Esophagus squamous epithelium (tissue), 4 donors: ENCODE results near the gene ENTREP3.
"Not testable (repeated sequence)": the region's sequence is repeated elsewhere in the genome, so short reads cannot be mapped to it uniquely, and the experiment has no call there.

Experiments used
- CTCF ChIP-seq, 6 experiments: fragments of 450-650 bp in 4 of 6; fragments of 200-600 bp in 2 of 6; sonication (generic) in 2 of 6; IDR thresholded peaks; one replicate each; pipeline ENCODE4 v1.5.1; 2016 to 2019; ENCODE audit warnings: antibody characterized with exemption in 6 of 6, mild to moderate bottlenecking in 4 of 6, moderate library complexity in 4 of 6
- POLR2A ChIP-seq, 4 donors: fragments of 450-650 bp; IDR thresholded peaks; one replicate each; pipeline ENCODE4 v1.6.1; 2017; ENCODE audit warnings: antibody characterized with exemption in 4 of 4, mild to moderate bottlenecking in 4 of 4, moderate library complexity in 3 of 4

GRCh38 chr1:155220211-155220965, 34.9 kb downstream of the ENTREP3 start:
- not testable (repeated sequence) for TF ChIP-seq CTCF, POLR2A (IDR thresholded peaks at IDR 0.05)
